Testis (tissue), 3 donors: ENCODE results near the gene BRD3OS. TPM values are rescaled to one million over a fixed set of nuclear protein-coding genes. Genes with fewer than 3 reads are reported as not detected.

ENCODE experiments used
- DNase-seq: peaks from one replicate; pipeline ENCODE4 v3.0.0-alpha.2; 2019
- H3K27ac ChIP-seq, 2 donors: fragments of 200-600 bp; sonication (generic); one replicate each; pipeline ENCODE4 v1.5.1; 2019
- H3K27me3 ChIP-seq: fragments of 200-600 bp; sonication (generic); one replicate; pipeline ENCODE4 v1.5.1; 2019
- H3K36me3 ChIP-seq: fragments of 200-600 bp; sonication (generic); one replicate; pipeline ENCODE4 v1.5.1; 2017; ENCODE audit warnings: low read depth; ENCODE audit errors: missing control alignments
- H3K4me1 ChIP-seq: fragments of 200-600 bp; sonication (generic); one replicate; pipeline ENCODE4 v1.5.1; 2019
- H3K4me3 ChIP-seq, 2 donors: fragments of 200-600 bp; sonication (generic); one replicate each; pipeline ENCODE4 v1.5.1; 2017 to 2019
- H3K9me3 ChIP-seq: fragments of 200-600 bp; sonication (generic); one replicate; pipeline ENCODE4 v1.5.1; 2017
- POLR2A ChIP-seq: fragments of 450-650 bp; IDR thresholded peaks from one replicate; pipeline ENCODE4 v1.6.1; 2017; ENCODE audit warnings: antibody characterized with exemption, mild to moderate bottlenecking, moderate library complexity
- WGBS, 2 donors: methylation state at CpG; one replicate each; pipeline ENCODE4 v1.1.5; 2018; 5-methylcytosine and 5-hydroxymethylcytosine counted together
- intact Hi-C: fragments of 100-400 bp; cut with DNase I; formaldehyde crosslinking; loops from one replicate; pipeline ENCODE4 v1.15.1; 2023; ENCODE audit warnings: low total_unique reads
- polyA plus RNA-seq: library from polyadenylated mRNA; stranded (reverse); fragments of 350-450 nt; fragmentation: Illumina TruSeq; extraction: RNeasy Lipid Tissue Mini Kit (QIAGEN cat#74804); gene quantifications from one replicate; pipeline ENCODE4 v1.2.3, GENCODE V29; 2014; ENCODE audit warnings: low read depth, low replicate concordance; ENCODE audit not compliant: insufficient read depth
- total RNA-seq, 2 donors: library from RNA; depleted of rRNA; stranded (reverse); fragments of >200 nt; gene quantifications; one replicate each; pipeline ENCODE4 v1.2.3, GENCODE V29; 2016
- TF ChIP-seq, protein P1 (sequence below), 3 experiments: fragments of 450-650 bp in 2 of 3; fragments of 200-600 bp in 1 of 3; sonication (generic) in 1 of 3; IDR thresholded peaks; one replicate each; pipeline ENCODE4 v1.5.1; 2016 to 2019; ENCODE audit warnings: antibody characterized with exemption in 3 of 3, mild to moderate bottlenecking in 2 of 3, moderate library complexity in 1 of 3

Gene BRD3OS
- total and polyA plus RNA-seq, 3 donors from 2014 or later: 18.9 to 29.5 (median 19.0) TPM

DNA sequence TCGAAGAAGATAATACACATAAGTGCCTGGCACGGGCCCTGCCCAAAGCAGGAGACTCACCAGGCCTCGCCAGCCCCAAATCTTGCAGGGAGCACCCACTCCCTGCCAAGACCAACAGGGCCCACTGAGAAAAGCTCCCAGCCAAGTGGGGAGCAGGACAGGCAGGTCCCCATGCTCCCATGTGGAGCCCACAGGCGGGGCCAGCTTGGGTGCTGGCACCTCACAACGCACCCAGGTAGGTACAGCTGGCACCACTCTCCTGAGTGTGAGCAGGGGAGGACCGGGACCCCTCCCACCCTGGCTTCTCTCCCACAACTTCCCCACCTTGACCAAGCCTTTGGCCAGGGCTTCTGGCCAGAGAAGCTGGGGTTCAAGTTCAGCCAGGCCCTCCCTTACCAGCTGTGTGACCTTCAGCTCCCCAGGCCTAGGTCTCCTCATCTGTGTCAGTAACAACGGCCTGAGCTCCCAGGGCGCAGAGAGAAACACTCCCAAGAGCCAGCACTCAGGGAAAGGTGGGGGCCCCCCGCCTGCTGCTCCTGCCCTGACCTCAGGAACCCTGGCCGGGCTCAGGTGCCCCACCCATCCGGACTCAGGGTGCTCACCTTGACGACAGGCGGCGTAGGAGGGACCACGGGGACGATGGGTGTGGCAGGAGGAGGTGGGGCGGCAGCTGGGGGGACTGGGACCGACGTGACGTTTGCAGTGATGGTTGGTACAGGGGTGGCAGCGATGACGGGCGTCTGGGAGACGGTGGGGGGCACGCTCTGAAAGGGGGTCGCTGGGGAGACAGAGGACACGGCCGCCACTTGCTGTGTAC is 24.7 kb downstream of the BRD3OS start:
- intact Hi-C loops: no loop called here
- Histone ChIP-seq H3K9me3 (no peaks in the 10 kb centered on the region), H3K4me1 (peaks cover 15% of the 10 kb centered on the region), H3K4me3 (no peak overlapping the region), H3K27ac (no peak overlapping the region), H3K27me3 (no peaks in the 10 kb centered on the region), H3K36me3 (no peaks in the 10 kb centered on the region)
- DNase-seq: no peak
- TF ChIP-seq, protein P1, sequence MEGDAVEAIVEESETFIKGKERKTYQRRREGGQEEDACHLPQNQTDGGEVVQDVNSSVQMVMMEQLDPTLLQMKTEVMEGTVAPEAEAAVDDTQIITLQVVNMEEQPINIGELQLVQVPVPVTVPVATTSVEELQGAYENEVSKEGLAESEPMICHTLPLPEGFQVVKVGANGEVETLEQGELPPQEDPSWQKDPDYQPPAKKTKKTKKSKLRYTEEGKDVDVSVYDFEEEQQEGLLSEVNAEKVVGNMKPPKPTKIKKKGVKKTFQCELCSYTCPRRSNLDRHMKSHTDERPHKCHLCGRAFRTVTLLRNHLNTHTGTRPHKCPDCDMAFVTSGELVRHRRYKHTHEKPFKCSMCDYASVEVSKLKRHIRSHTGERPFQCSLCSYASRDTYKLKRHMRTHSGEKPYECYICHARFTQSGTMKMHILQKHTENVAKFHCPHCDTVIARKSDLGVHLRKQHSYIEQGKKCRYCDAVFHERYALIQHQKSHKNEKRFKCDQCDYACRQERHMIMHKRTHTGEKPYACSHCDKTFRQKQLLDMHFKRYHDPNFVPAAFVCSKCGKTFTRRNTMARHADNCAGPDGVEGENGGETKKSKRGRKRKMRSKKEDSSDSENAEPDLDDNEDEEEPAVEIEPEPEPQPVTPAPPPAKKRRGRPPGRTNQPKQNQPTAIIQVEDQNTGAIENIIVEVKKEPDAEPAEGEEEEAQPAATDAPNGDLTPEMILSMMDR (IDR thresholded peaks at IDR 0.05): no peak
- TF ChIP-seq POLR2A: no peak
- 82 to 84% methylated on average over 11 to 28 of the region's 28 CpGs for WGBS, 2 donors

DNA sequence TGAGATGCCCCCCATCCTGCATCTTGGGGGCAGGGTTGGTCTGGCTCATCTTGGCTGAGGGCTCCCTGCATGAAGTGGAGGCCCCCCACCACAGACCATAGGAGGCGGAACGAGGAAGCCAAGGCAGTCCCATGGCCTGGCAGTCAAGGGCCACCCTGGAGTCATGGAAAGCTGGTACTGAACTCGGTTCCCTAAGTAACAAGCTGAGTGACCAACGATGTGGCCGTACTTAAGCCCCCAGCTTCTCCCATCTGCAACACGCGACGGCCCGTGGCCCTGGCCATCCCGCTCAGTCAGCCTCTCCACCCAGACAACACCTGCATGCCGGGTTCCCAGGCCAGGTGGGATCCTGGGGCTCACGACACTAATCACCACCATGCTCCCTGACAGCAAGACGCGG is 25.4 kb downstream of the BRD3OS start:
- TF ChIP-seq POLR2A: no peak
- TF ChIP-seq, protein P1 (IDR thresholded peaks at IDR 0.05): no peak
- H3K4me3 ChIP-seq: no peak overlapping the region
- intact Hi-C loops: no loop called here
- no peaks in the 10 kb centered on the region for H3K27me3 ChIP-seq
- H3K36me3 ChIP-seq: no peaks in the 10 kb centered on the region
- no peak overlapping the region for H3K27ac ChIP-seq
- peaks cover 22% of the 10 kb centered on the region for H3K4me1 ChIP-seq
- no peaks in the 10 kb centered on the region for H3K9me3 ChIP-seq
- no peak for DNase-seq
- 80 to 97% methylated on average over 2 to 13 of the region's 14 CpGs for WGBS, 2 donors

DNA sequence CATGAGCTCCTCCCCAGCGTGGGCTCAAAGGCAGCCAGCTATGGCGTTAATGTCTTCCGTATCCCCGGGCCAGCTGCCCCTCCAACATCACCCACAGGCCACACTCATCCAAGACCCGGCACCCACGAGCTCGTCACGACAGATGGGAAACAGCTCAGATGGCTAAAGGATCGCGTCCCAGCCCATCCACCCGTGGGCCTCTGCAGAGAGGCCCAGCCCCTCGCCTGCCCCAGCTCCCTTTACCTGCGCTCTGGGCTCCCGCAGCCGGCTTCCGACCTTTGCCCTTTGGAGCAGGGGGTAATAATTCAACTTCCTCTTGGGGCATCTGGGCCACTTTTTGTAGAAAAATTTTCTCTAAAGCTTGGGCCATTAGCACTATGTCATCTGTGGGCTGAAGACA is 26.0 kb downstream of the BRD3OS start:
- no peak for TF ChIP-seq POLR2A
- TF ChIP-seq, protein P1 (IDR thresholded peaks at IDR 0.05): no peak
- intact Hi-C loops: no loop called here
- 87 to 90% methylated on average over 15 to 16 of the region's 16 CpGs for WGBS, 2 donors
- DNase-seq: no peak
- H3K9me3 ChIP-seq: no peaks in the 10 kb centered on the region
- no peaks in the 10 kb centered on the region for H3K27me3 ChIP-seq
- no peak overlapping the region for H3K4me3 ChIP-seq
- peaks cover 28% of the 10 kb centered on the region for H3K4me1 ChIP-seq
- H3K36me3 ChIP-seq: no peaks in the 10 kb centered on the region
- H3K27ac ChIP-seq: no peak overlapping the region

DNA sequence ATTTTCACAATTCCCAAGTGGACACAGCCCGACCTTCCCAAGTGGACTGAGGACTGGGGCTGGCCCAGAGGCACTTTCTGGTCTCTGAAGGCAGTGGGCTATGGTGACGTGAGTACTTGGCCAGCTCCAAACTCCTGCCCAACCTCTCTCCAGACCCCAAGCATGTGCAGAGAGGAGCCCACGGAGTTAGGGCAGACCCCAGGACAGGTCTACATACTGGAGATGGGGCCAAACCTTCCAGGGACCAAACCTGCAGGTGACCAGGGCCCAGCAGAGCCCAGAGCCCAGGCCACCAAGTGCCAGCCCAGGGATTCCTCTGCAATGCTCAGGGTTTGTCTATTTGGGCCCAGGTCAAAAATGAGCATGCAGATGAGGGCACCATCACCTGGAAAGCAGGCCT is 27.2 kb downstream of the BRD3OS start:
- no peak for TF ChIP-seq POLR2A
- TF ChIP-seq, protein P1 (IDR thresholded peaks at IDR 0.05): no peak
- 89 to 91% methylated on average over 2 to 3 of the region's 3 CpGs for WGBS, 2 donors
- Histone ChIP-seq H3K9me3 (no peaks in the 10 kb centered on the region), H3K27ac (no peak overlapping the region), H3K36me3 (no peaks in the 10 kb centered on the region), H3K27me3 (no peaks in the 10 kb centered on the region), H3K4me1 (peaks cover 37% of the 10 kb centered on the region), H3K4me3 (no peak overlapping the region)
- intact Hi-C loops: no loop called here
- no peak for DNase-seq

DNA sequence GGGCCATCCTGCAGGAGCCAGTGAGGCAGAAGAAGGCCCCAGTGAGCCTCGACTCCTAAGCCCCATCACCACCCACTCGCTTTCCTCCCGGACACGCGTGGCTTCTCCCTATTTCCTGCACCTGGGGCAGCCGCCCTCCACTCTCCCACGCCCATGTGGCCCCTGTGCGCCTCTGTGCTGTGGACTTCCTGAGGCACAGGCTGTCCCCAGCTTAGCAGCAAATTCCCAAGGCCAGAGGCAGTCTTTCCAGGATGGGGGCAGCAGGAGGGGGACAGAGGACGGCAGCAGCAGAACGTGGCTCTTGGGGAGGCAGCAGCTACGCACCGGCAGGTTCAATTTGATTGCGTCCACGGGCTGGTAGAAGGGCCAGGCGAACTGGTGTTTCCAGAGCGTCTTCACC is 27.7 kb downstream of the BRD3OS start:
- WGBS, 2 donors: 86 to 88% methylated on average over 11 to 16 of the region's 16 CpGs
- no peak for DNase-seq
- no peak for TF ChIP-seq POLR2A
- TF ChIP-seq, protein P1 (IDR thresholded peaks at IDR 0.05): no peak
- Histone ChIP-seq H3K9me3 (no peaks in the 10 kb centered on the region), H3K27me3 (no peaks in the 10 kb centered on the region), H3K4me1 (peaks cover 42% of the 10 kb centered on the region), H3K27ac (no peak overlapping the region), H3K4me3 (no peak overlapping the region), H3K36me3 (no peaks in the 10 kb centered on the region)
- intact Hi-C loops: no loop called here
